Stimulated activated naive CD4-positive, alpha-beta T cell treated with Interleukin-2 at 50 U/mL for 16 hours (primary cell): ENCODE data around the gene TGM5.
"Not testable (repeated sequence)": the region's sequence is repeated elsewhere in the genome, so short reads cannot be mapped to it uniquely, and the experiment has no call there.

ENCODE experiments used
- DNase-seq: peaks from one replicate; lab custom pipeline; 2025; lab: John Stamatoyannopoulos, UW

Gene TGM5

DNA sequence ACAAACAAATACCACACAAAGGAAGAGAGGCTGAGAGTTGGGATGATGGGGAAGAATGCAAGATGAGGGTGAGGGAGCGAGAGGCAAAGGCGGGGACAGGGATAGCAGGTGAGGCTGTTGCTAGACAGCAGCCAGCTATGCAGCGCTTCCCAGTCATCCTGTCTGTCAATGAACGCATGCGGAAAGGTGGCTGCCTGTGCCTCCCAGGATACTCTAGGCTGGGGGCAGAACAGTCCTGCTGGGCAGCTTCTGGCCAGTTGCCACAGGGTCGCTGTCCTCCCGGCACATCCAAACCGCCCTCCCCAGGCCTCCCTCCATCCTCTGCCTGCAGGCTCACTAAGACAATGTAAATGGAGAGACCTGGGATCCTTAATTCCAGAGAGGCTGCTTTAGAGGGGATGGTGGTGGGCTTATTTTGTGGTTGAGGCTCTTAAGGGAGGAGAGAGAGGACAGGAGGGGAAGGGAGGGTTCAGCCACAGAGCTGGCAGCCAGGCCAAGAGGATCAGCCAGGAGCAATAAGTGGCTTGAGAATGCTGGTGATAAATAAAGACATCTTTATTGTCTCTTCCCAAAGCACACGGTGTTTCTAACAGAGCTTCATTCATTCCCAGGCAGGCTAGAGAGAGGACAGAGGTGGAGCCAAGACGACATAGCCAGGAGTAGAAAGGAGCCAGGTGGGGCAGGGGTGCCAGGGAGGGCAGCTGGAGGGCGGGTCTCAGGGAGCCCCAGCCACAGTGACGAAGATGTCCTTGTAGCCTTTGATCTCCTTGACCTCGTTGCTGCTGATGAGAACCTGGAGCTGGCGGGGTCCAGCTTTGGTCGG is 9.2 kb upstream of the TGM5 start:
- no peak for DNase-seq

DNA sequence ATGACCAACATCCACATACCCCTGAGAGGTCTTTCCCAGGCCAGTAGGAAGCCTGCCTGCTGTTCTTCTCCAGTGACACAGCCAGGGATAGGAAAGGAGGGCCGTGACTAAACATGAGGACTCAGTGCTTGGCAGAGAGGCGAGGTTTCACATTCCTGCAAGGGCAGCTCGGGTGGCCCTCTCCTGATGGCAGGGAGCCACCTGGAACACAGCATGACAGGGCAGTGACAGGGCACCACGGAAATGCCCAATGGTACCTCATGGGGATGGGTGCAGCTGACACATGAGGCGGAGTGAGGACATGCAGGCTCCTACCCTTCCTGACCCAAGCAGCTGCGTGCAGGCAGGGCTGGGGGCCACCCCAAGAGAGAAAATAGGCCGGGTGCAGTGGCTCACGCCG is 7.4 kb upstream of the TGM5 start:
- no peak for DNase-seq

- no peak for DNase-seq
These were observed 6.5 kb upstream of the TGM5 start for GRCh38 chr15:43273243-43273642.

DNA sequence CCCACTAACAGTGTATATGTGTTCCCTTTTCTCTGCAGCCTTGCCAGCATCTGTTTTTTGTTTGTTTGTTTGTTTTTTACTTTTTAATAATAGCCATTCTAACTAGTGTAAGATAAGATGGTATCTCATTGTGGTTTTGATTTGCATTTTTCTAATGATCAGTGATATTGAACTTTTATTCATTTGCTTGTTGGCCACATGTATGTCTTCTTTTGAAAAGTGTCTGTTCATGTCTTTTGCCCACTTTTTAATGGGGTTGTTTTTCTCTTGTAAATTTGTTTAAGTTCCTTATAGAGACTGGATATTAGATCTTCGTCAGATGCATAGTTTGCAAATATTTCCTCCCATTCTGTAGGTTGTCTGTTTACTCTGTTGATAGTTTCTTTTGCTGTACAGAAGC is 5.2 kb upstream of the TGM5 start:
- not testable (repeated sequence) for DNase-seq

- DNase-seq: no peak
These were observed 4.1 kb upstream of the TGM5 start for GRCh38 chr15:43270676-43271306.

GRCh38 chr15:43270113-43270665 is 3.5 kb upstream of the TGM5 start:
- DNase-seq: no peak

DNA sequence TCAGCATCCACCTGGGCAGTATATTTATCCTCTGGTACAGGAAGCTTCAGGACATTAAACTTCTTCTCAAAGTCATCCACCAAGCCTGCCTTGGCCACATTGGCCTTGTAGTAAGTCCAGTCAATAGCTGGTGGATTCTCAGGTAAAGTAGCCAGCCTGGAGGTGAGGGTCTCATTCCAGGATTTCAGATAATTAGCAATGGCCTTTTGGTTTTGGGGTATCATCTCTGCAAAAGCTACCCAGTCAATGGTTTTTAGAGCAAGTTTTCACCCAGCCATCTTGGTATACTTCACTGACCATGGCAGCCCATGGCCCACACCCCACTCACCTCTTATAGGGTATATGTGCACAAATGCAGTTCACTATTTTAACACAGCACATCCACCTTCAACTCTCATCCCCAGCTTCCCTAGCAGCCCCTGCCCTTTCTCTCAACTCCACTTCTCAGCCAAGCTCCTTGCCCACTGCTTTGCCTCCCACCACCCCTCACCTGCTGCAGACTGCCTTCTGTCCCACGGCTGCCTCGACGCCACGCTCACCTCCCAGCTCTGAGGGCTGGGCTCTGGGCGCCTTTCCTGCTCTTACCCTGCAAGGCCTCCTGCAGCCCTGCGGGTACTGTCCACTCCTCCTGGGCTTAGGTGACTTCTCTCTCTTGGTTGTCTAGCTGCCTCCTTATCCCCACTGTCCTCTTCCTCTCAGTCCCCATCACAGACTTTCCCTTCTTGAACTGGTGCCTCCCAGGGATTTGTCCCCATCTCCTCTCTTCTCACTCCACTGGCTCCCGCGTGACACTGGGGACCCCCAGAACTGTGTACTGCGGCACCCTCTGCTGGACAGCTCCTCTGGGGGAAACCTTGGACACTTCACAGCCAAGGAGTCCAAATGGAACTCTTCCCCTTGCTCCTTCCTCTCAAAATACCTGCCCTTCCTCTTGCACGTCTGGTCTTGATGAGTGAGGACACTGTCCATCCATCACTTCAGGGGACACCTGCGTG is 1.7 kb upstream of the TGM5 start:
- no peak for DNase-seq

- DNase-seq: no peak
These were observed 711 bp upstream of the TGM5 start for GRCh38 chr15:43267439-43267838.

- DNase-seq: no peak
These were observed 342 bp downstream of the TGM5 start for GRCh38 chr15:43266386-43266785.

DNA sequence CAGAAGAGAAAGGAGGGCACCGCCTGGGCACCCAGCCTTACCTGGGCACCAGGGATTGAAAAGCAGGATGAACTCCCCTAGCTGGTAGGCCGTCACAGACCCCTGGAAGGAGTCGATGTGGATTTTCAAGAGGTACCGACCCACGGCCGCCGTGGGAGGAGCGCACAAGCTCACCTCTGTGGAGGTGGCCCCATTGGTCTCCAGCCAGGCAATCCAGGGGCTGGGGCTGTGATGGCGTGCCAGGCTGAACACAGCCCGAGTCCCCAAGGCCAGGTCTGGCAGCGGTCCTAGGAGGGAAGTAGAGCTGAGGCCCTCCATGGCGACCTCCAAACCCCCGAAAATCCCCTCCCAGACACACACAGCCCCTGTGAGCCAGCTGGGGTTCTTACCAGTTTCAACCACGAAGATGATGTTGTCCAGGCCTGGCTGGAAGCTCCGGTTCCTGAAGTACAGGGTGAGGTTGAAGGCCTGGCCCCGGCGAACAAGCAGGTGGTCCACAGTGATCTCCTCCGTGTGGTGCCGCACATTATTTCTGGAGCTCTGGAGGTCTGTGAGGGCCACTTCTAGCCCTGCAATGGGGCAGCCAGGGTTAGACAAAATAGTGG is 6.6 kb downstream of the TGM5 start:
- DNase-seq: no peak

DNA sequence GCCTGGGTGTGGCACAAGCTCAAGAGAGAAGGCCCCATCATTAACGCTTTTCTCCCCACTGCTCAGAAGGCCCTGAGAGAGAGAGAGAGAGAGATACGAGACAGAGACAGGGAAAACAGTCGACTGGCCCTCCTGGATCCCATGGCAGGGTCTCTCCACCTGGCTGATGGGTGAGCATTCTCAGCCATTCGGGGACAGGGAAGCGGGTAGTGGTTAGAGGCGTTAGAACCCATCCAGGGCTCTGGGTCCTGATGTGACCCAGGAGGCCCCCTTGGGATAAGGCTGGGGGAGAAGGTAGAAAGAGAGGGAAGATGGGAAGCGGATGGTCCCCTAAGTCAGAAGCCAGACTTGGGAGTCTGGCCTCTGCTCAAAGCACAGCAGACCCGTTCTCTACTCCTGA is 7.9 kb downstream of the TGM5 start:
- no peak for DNase-seq

DNA sequence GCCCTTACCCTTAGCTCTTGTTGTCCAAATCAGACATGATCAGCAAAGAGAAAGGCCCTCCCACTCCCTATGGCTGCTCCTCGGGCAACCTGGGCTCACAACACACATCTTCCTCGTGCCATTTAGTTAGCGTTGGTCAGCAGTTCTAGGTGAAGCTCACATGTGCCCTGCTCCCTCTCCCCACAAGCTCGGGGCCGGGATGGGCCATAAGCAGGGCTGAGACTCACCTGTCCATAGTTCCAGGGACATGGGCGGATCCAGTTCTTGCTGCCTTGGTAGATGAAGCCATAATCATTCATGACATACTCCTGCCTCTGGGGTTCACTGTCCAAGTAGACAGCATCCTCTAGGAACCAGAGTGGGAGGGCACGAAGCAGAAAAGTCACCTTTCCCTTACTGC is 10.4 kb downstream of the TGM5 start:
- no peak for DNase-seq

DNA sequence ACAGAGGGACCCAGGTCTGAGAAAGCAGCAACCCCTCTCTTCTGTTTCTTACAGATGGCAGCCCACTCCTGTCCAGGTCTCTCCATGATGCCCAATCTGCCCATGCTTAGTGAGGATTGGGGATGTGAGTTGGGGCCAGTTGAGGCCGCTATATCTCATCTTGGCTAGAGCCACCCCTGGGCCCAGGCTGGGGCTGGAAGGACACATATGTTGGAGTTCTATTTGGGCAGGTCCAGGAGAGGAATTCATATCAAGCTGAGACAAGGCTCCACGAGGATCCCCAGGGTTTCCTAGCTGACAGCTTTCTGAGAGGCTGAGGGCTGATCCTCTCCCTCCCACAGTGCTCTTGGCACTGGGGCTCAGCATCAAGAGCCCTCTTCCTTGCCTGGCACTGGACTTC is 11.4 kb downstream of the TGM5 start:
- DNase-seq: no peak

DNA sequence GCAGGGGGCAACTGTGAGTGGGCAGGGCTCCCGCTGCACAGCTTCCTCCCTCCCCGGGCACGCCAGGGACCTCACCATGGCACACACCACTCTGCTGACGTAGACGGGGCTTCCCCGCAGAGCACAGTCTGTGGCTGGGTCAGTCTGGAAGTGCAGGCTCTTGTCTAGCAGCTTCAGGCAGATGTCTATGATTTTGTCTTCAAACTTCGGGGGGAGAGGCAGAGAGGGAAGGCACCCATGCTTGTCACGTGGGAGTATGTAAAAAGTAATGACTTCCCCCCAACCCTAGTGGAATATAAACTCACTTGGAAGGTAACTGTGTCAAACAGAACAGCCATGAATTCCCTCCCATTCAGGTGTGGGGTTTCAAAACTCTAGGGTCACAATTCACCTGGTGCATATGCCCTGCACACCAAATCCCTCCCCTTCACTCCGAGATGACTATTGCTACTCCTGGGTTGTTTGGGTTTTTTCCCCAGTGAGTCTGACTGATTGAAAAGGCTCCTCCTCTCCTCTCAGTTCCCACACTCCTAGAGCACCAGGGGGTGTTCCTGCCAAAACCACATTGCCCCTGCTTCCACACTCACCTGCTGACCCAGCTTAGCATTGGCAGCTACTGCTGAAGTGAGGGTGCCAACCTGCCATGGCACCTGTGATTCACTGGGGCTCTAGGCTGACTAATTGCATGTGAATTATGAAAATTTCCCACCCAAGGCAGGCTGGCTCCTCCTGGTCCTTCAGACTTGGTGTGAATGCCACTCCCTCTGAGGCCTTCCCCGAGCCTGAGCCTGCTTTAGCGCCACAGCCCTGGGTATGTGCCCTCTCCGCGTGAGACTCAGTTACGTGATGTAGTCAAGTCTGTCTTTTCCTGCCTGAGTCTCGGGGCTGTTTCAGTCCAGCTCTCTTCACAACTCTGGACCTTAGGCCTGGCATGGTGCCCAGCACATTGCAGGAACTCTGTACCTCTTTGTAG is 13.0 kb downstream of the TGM5 start:
- DNase-seq: peak; percentile 5

GRCh38 chr15:43251871-43252250 is 14.9 kb downstream of the TGM5 start:
- no peak for DNase-seq

DNA sequence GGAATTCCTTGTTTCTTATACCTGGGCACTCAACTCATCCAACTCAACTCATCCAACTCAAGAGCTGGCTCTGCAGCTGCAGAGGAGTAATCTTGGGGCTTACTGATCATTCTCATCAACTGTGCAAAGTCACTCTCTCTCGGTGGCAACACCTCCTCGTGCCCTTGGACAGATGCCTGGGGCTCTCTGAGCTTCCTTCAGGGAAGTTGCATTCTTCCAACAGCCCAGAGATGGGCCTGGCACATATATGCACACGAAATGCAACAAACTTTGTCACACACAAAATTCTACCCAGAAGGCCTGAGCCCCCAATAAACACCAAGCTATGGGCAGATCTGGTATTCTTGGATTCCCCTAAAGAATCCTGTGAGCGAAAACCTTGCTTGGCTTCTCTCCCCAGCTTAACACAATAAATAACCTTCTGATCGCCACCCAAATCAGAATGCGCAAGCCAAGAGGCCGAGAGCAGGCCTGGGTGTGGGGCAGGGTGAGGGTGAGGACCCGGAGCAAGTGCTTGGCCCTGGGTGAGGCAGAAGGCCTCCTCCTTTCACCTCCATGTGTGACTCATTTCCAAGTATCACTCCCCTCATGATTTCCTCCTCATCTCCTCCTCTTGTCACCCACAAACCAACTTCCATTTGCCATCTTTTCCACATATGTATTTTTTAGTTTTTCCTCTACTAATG is 15.4 kb downstream of the TGM5 start:
- no peak for DNase-seq

DNA sequence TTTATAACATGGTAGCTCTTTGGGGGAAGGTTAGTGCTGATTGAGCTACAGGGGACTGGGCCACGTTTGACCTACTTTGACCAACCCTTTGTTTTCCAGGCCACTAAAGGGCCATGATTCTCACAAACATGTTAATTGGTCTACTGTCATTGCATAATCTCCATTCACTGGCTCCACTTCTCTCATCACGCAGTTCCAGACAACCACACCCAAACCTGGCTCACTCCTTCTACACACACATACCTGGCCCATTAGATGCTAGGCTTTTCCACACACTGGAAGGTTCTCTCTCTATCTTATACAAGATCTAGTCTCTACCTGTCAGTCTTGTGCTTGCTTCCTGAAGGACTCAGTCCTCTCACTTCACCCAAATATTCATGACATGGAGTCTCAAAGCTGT is 15.9 kb downstream of the TGM5 start:
- DNase-seq: no peak

- DNase-seq: no peak
These were observed 17.0 kb downstream of the TGM5 start for GRCh38 chr15:43249699-43250203.

DNA sequence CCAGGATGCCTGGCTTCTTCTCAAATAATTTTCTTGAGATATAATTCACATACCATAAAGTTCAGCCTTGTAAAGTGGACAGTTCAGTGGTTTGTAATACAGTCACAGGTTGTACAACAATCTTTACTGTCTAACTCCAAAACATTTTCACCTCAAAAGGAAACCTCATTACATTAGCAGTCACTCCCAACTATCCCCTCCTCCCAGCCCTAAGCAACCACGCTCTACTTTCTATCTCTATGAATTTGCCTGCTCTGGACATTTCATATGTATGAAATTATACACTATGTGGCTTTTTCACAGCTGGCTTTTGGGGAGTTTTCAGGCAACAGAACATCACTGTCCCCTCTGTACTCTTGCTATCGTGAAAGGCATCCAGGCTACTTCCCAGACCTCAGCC is 17.5 kb downstream of the TGM5 start:
- DNase-seq: no peak

DNA sequence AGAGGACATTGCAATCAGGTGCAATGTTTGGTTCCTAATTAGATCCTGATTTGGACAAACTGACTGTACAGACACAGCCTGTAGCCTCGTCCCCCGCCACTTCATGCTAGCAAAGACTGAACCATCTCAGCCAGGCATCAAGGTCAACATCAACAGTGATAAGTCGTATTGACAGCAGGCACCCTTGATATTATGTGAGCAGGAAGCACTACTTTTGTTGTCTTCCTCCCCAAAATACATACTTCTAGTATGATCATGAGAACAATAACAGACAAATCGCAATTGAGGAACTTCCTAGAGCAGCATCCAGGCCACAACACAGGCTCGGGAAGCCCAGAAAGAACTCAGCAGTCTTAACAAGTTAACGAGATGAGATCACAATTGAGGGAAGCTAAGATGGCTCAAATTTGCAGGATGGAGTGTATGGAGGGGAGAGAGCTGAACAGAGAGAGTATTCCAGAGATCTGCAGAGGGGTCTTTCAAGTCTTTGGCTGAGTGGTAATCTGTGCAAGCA is 20.4 kb downstream of the TGM5 start:
- DNase-seq: no peak
